Fibroblast of villous mesenchyme (primary cell): Measurements from ENCODE around the gene FHL5. TPM values are rescaled to one million over a fixed set of nuclear protein-coding genes. Genes with fewer than 3 reads are reported as not detected.

Experiments used
- DNase-seq: peaks from one replicate; pipeline ENCODE4 v3.0.0-alpha.2; 2010; ENCODE audit warnings: low read depth
- H3K4me3 ChIP-seq: 2 replicates; pipeline ENCODE4 v1.5.1; 2011; ENCODE audit warnings: low read depth, mild to moderate bottlenecking, low read length
- CTCF ChIP-seq: IDR thresholded peaks from 2 replicates; pipeline ENCODE4 v1.5.1; 2012; ENCODE audit warnings: low read depth, mild to moderate bottlenecking, low read length; ENCODE audit not compliant: insufficient read depth
- total RNA-seq: library from RNA; depleted of rRNA; stranded (reverse); fragments of >200 nt; gene quantifications from 2 replicates; pipeline ENCODE4 v1.2.3, GENCODE V29; 2012

The FHL5 gene
- not detected in 2 replicates for total RNA-seq

- peak; percentile 2 for DNase-seq
- no peak within 1 kb of the TSS for H3K4me3 ChIP-seq
- no peak for TF ChIP-seq CTCF
Observed at GRCh38 chr6:96562886-96563285, at the start of gene FHL5. FHL5 (plus strand) TSS chr6:96563128; CDS start chr6:96603614, 40,486 bp downstream.

GRCh38 chr6:96520171-96521115 is 42.5 kb upstream of the FHL5 start:
- peak; percentile 6 for DNase-seq
- H3K4me3 ChIP-seq = peak overlapping the region; percentile 83
- TF ChIP-seq CTCF = no peak

- DNase-seq = no peak
- TF ChIP-seq CTCF = no peak
Observed at GRCh38 chr6:96521306-96521643, 41.7 kb upstream of the FHL5 start.

DNA sequence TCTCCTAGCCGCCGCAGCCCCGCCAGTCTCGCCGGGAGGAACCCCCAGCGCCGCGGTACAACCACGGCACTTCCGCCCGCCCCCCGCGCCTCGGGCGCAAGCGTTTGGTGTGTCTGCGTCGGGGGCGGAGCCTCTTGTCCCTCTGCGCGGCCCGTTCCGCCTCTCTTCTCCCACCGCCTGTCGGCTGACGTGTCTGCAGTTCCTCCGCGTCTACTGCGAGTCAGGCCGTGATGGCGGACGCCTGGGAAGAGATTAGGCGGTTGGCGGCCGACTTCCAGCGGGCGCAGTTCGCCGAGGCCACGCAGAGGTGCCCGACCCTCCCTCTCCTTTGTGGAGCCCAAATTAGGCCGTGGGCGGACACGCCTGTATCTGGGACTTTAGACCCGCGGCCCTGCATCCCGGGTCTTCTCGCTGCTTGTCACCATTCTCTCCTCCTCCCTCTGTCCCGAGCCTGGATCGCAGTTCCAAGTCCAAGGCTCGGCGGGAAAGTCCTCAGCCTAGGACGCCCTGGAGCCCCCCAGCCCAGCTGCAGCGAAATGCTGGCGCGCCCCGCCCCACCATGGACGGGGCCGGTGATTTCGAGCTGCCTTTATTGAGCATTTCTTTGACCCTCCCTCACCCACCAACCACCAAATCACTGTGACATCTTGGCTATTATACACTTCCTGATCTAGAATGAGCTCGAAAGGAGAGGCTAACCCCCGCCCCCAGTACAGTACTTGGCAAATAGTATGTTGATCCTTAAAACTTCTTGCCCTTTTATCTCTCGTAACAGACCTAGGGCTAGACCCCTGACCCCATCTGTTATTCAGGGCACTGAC is 41.1 kb upstream of the FHL5 start, which contains the start of gene UFL1:
TSS of gene UFL1 (plus strand) at position 163 of the 821 bp plus-strand sequence. CDS start at position 231, 68 bp downstream.
- H3K4me3 ChIP-seq = peak within 1 kb of the TSS; percentile 83
- TF ChIP-seq CTCF = peak; percentile 15
- peak; percentile 94 for DNase-seq

More at GRCh38 chr6:96521306-96521643, 41.7 kb upstream of the FHL5 start:
- peak overlapping the region; percentile 83 for H3K4me3 ChIP-seq

- peak overlapping the region; percentile 83 for H3K4me3 ChIP-seq
- DNase-seq = peak; percentile 49
Observed at GRCh38 chr6:96522465-96523009, 40.4 kb upstream of the FHL5 start.

GRCh38 chr6:96528193-96528592 is 34.7 kb upstream of the FHL5 start:
- H3K4me3 ChIP-seq = no peak overlapping the region
- DNase-seq = no peak
- no peak for TF ChIP-seq CTCF

More at GRCh38 chr6:96522465-96523009, 40.4 kb upstream of the FHL5 start:
- no peak for TF ChIP-seq CTCF
